HS-5 (cell line): Measurements from ENCODE around the gene RAB44.

Source experiments
- DNase-seq: peaks from one replicate; pipeline ENCODE4 v3.0.0-alpha.2; 2012; ENCODE audit warnings: low read depth

RAB44 gene

DNA sequence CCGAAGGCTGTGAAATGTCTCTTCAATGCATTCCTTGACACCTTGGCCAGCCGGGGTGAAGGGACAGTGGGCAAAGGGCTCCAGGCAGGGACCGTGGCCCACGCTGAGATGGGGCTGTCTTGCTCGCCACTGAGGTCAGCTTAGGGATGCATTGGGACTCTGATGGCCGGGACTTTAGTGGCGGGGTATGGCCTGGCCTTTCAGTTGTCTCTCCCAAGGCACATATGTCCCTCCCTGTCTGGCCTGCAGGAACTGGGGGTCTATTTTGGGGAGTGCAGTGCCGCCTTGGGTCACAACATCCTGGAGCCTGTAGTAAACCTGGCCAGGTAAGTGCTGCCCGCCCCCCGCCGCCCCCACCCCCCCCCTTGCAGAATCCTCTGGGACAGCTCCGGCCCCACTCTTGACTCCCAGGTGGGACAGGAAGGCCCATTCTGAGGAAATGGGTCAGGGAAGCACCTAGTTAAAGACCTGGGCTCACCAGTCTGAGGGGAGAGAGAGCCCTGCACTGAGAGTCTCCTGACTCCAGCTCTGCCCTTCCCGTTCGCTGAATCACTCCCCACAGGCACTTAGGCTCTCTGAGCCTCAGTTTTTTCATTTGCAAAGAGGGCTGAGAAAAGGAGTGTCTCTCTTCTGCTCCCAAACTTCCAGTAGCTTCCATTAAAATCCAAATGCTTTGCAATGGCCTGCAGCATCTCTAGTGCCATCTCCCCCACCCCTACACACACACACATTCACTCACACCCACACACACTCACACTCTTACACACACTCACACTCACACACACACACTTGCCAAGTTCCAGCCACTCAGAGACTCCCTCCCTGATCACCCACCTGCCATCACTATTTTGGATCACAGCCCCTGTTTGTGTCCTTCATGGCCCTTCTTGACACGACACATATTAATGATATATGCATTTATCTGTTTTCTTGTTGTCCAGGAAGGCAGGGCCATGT, 33.1 kb downstream of the RAB44 start:
- no peak for DNase-seq

DNA sequence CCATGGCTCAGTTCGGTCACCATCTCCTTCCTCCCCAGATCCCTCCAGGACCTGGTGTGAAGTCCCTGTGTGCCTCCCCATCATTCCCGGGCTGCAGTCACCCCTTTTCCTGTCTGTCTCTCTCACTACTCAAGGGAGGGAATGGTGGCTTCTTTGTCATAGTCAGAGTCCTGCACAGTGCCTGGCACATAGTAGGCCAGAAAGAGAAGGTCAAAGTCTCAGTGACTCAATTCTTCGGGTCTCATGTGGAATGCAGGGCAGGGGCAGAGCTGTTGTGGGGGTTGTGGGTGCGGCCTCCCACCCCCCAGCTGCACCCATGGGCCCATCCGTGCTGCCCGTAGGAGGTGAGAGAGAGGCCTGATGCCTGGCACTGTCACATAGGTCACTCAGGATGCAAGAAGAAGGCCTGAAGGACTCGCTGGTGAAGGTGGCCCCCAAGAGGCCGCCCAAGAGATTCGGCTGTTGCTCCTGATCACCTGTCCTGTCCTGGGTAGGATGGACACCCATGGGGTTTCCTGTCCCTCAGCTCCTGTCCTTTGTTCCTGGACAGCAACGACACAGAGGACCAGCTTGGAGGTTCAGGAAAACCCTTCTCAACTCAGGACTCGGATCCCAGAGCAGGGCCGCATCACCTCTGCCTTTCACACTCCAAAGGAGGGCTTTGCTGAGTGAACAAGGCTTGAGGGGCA, 34.1 kb downstream of the RAB44 start:
- no peak for DNase-seq

GRCh38 chr6:36733300-36733699, 35.7 kb downstream of the RAB44 start:
- no peak for DNase-seq

GRCh38 chr6:36734486-36735060, 36.9 kb downstream of the RAB44 start:
- DNase-seq, result no peak

- no peak for DNase-seq
These were observed 37.8 kb downstream of the RAB44 start for GRCh38 chr6:36735110-36736071.

- no peak for DNase-seq
These were observed 39.6 kb downstream of the RAB44 start for GRCh38 chr6:36737043-36737785.

DNA sequence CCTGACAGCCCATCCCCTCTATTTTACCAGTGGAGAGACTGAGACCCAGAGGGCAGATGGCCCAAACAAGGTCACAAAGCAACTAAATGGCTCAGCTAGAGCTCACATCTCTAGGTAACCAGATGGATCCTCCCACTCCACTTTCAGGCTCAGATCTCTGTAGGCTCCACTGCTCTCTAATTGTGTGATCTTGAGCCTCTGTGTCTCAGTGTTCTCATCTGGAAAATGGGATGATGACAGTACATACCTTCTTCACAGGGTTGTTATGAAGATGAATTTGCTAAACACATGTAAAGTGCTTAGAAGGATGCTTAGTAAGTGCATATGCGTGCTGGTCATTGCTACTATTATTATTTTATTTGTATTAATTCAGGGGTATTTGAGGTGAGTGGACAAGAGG, 40.5 kb downstream of the RAB44 start:
- DNase-seq, result no peak

DNA sequence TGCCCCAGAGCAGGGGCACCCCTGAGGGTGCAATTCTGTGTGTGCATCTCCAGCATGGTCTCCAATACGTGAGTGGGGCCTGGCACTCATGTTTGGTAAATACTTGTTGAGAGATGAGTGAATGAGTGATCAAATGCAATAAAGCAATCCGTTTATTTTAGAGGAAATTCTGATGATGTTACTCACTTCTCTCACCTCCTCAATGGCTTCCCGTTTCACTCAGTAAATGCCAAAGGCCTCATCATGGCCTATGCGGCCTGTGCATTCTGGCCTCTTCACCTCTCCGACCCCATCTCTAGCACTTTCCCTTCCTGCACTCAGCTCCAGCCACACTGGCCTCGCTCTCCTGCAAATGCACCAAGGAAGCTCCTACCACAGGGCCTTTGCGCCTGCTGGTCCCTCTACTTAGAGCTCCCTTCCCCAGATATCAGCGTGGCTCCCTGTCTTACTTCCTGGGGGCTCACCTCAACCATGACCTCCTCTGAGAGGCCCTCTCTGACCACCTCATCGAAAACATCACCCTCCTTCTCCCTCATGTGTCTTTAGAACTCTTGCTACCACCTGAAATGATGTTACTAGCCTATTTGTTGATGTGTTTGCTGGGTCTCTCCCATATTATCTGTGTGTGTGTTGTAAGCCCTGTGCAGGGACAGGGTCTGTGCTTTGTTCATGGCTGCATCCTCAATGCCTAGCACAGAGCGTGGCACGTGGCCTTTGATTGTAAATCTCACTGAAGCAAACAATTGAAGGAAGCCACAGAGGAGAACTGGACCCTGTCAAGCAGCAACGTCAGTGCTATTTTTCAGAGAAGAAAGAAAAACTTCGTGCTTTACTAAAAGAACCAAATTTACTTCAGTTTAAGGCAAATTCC, 42.6 kb downstream of the RAB44 start:
- no peak for DNase-seq

GRCh38 chr6:36740818-36741179, 43.2 kb downstream of the RAB44 start:
- no peak for DNase-seq

GRCh38 chr6:36742146-36742545, 44.5 kb downstream of the RAB44 start:
- no peak for DNase-seq

GRCh38 chr6:36743032-36743431, 45.4 kb downstream of the RAB44 start:
- no peak for DNase-seq

DNA sequence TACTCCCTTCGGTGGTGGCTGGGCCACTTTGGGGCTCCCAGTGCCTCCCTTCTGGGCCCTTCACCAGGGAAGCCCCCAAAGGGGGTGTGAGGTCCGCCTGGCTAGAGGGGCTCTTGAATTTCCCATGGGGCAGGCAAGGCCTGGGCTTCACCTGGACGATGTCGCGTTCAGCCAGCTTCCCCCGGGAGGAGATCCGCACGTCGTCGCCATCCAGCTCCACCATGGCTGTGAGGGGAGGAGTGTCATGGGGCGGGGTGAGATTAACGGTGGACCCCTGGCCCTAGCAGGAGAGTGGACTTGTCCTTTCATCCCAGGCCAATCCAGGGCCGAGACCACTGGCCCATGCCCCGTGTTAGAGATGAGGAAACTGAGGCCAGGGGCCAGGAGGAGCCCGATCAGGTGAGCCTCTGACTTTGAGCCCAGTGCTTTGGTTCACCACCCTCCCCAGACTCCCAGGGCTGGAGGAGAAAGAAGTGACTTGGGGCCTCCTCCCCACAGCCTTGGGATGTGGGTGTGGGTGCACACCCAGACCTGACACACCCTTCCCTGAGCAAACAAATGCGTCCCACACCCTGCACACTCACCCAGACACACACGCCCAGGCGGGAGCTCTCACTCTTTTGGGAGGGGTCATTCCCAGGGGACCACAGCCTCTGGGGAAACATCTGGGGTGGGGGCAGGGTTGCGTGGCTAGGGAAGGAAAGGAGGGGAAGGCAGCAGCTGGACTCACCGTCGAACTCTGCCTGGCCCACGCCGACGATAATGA, 46.1 kb downstream of the RAB44 start:
- no peak for DNase-seq

DNA sequence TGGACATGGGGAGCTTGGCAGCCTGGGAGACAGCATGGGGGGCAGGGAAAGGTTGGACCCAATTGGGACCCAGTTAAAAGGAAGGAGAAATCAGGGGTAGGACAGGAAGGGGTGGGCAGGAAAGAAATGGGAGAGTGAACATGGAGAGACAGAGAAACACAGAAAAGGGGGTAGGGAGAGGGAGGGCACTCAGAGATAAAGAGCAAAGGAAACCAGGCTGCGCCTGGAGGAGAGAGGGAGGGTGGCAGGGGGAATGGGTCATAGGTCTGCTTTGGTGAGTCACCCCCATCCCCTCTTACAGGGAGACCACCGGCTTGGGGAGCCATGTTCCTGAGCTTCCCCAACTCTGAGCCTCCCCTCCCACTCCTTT, 46.7 kb downstream of the RAB44 start:
- no peak for DNase-seq

DNA sequence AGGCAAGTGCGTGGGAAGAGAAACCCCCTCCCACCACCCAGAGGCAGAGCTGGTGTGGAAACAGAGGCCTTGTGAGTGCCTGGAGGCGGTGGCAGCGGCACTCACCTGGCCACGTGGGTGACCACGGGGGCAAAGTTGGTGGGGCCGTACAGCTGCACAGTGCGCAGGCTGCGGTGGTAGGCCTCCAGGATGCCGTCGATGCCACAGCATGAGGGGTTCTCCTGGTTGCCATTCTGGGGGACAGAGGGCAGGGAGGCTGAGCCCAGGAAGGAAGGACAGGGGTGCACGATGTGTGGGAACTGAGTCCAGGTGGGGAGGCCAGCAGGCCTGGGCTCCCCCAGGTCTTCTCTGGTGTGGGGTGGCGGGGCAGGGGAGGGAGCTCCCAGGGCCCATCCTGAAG, 47.7 kb downstream of the RAB44 start:
- DNase-seq, result no peak

DNA sequence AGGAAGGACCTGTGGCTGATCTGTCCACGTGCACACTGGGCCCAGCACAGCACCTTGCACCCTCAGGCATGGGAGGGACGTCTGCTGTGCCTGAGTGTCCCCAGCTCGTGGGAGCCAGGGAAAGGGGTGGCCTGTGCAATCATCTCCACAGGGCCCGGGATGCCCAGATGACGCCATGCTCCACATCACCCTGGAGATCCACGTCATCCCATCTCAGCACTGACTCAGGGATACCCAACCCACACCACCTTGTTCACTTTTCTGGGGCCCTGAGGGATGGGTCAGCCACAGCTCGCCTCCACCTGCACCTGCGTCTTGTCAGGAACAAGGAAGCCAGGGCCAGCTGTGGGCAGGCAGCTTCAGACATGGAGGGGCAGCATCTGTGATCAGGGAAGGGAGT, 48.2 kb downstream of the RAB44 start:
- DNase-seq, result no peak

DNA sequence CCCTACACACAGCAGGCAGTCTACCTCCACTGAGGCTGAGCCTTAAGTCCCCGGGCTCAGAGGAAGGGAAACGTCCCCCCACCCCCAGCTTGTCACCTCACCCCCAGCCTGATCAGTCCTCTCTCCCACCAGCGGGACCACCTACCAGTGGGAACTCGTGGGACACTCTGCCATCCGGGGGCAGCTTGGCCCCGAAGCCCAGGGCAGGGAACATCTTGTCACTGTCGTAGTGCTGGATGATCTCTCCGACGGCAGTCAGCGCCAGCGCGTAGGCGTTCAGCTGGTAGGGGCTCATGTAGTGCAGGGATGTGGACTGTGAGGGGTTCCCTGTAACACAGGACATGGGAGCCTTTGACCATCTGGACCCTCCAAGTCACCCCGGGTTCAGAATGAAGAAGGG, 48.6 kb downstream of the RAB44 start:
- no peak for DNase-seq

GRCh38 chr6:36749829-36750489, 52.3 kb downstream of the RAB44 start:
- DNase-seq, result no peak

DNA sequence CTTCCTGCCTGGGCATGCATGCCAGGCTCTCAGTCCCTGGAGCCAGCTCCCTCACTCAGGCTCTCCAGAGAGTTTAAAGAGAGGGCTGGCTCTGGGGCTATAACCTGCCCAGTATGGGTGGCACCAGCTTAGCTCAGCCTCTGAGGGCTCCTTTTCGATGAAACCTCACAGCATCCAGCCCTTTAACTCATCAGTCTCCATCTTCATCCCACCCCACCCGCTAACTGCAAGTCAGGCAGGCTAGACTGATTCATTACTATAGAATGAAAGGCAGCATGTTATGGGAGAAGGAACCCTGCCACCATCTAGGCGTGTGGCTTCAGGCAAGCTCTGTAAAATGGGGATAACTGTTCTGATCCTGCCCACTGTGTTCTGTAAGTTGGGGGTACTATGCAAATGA, 53.5 kb downstream of the RAB44 start:
- no peak for DNase-seq

- DNase-seq, result no peak
These were observed 54.2 kb downstream of the RAB44 start for GRCh38 chr6:36751833-36752186.
